HepG2 (cell line): ENCODE results near the gene ID3. TPM values are rescaled to one million over a fixed set of nuclear protein-coding genes. Genes with fewer than 3 reads are reported as not detected.

Experiments used
- ATAD3A ChIP-seq: sonication (generic); formaldehyde crosslinking; IDR thresholded peaks from 2 replicates; pipeline ENCODE4 v1.4.0; 2020; ENCODE audit warnings: missing genetic modification reagents
- EP300 ChIP-seq, 3 experiments: sonication (generic) in 1 of 3; formaldehyde crosslinking in 1 of 3; IDR thresholded peaks; 2 replicates each; pipeline versions ENCODE4 v1.5.1 to v1.6.1; 2011 to 2020; ENCODE audit warnings: low read depth in 2 of 3, low read length in 2 of 3, borderline replicate concordance in 1 of 3, improper control_type of control experiment in 1 of 3, mild to moderate bottlenecking in 1 of 3, missing genetic modification reagents in 1 of 3, moderate library complexity in 1 of 3
- EZH2 ChIP-seq: conservative IDR thresholded peaks from 2 replicates; pipeline ENCODE4 v1.6.1; 2012; ENCODE audit warnings: mild to moderate bottlenecking, low read depth, low read length, moderate library complexity
- GLMP ChIP-seq: sonication (generic); formaldehyde crosslinking; IDR thresholded peaks from 2 replicates; pipeline ENCODE4 v1.9.0; 2021; ENCODE audit warnings: missing genetic modification reagents, mild to moderate bottlenecking, borderline replicate concordance
- MED1 ChIP-seq: sonication (generic); formaldehyde crosslinking; IDR thresholded peaks from 2 replicates; pipeline ENCODE4 v1.4.0; 2020; ENCODE audit warnings: missing genetic modification reagents
- MIXL1 ChIP-seq: IDR thresholded peaks from 2 replicates; pipeline ENCODE4 v1.6.1; 2016
- PRPF4 ChIP-seq: fragments of 200-400 bp; formaldehyde crosslinking; IDR thresholded peaks from 2 replicates; pipeline ENCODE4 v1.6.1; 2016; ENCODE audit warnings: low read length, low read depth; ENCODE audit not compliant: poor library complexity, severe bottlenecking
- SP2 ChIP-seq: sonication (generic); formaldehyde crosslinking; IDR thresholded peaks from 2 replicates; pipeline ENCODE4 v1.5.1; 2020; ENCODE audit warnings: mild to moderate bottlenecking, missing genetic modification reagents
- SP5 ChIP-seq: IDR thresholded peaks from 2 replicates; pipeline ENCODE4 v1.6.1; 2016; ENCODE audit warnings: low read depth, borderline replicate concordance
- SPEN ChIP-seq: sonication (generic); formaldehyde crosslinking; IDR thresholded peaks from 2 replicates; pipeline ENCODE4 v1.5.1; 2020; ENCODE audit warnings: low read depth, mild to moderate bottlenecking, missing genetic modification reagents
- SRSF1 ChIP-seq: fragments of 200-400 bp; formaldehyde crosslinking; optimal IDR thresholded peaks from 2 replicates; pipeline ENCODE3; 2017; ENCODE audit warnings: mild to moderate bottlenecking, low read depth, low read length, moderate library complexity
- ZNF337 ChIP-seq: sonication (generic); formaldehyde crosslinking; IDR thresholded peaks from 2 replicates; pipeline ENCODE4 v1.5.1; 2020; ENCODE audit warnings: missing genetic modification reagents, low read depth, mild to moderate bottlenecking, borderline replicate concordance
- ZNF382 ChIP-seq: sonication (generic); formaldehyde crosslinking; IDR thresholded peaks from 2 replicates; pipeline ENCODE4 v1.5.0; 2020; ENCODE audit warnings: missing genetic modification reagents, mild to moderate bottlenecking, borderline replicate concordance
- ZNF530 ChIP-seq: sonication (generic); formaldehyde crosslinking; IDR thresholded peaks from 2 replicates; pipeline ENCODE4 v1.5.0; 2020; ENCODE audit warnings: low read depth, mild to moderate bottlenecking, missing genetic modification reagents
- polyA plus RNA-seq, 8 experiments: library from polyadenylated mRNA; depleted of rRNA in 3 of 8; stranded (reverse) in 7 of 8; unstranded in 1 of 8; fragments of >200 nt; fragmentation: Illumina TruSeq in 4 of 8; extraction: Trizol in 4 of 8; gene quantifications; 2 replicates each; pipeline versions ENCODE4 v1.2.1 to v1.2.3, GENCODE V29; 2011 to 2016; ENCODE audit warnings: low read depth in 4 of 8, missing spikeins in 1 of 8, mixed read lengths in 1 of 8; ENCODE audit not compliant: insufficient read depth in 1 of 8
- total RNA-seq, 5 experiments: library from RNA; depleted of rRNA; stranded (reverse); fragments of >200 nt; fragmentation: Illumina TruSeq; extraction: Trizol; gene quantifications; 2 replicates each; pipeline ENCODE4 v1.2.3, GENCODE V29; 2016; ENCODE audit warnings: low read depth in 1 of 5
- TF ChIP-seq, protein P1 (sequence below): sonication (generic); formaldehyde crosslinking; IDR thresholded peaks from 2 replicates; pipeline ENCODE4 v1.4.0; 2020; ENCODE audit warnings: missing genetic modification reagents
- TF ChIP-seq, protein P2 (sequence below): sonication (generic); formaldehyde crosslinking; IDR thresholded peaks from 2 replicates; pipeline ENCODE4 v1.5.1; 2020; ENCODE audit warnings: missing genetic modification reagents, mild to moderate bottlenecking, borderline replicate concordance
- TF ChIP-seq, protein P3 (sequence below): sonication (generic); formaldehyde crosslinking; IDR thresholded peaks from 2 replicates; pipeline ENCODE4 v1.4.0; 2020; ENCODE audit warnings: missing genetic modification reagents, borderline replicate concordance
- TF ChIP-seq, protein P4 (sequence below): sonication (generic); formaldehyde crosslinking; IDR thresholded peaks from 2 replicates; pipeline ENCODE4 v1.4.0; 2020; ENCODE audit warnings: missing genetic modification reagents, mild to moderate bottlenecking, borderline replicate concordance

The ID3 gene
- total and polyA plus RNA-seq, 2 of the 13 experiments (the other 11 are each of a cell fraction or from before 2014, with no cell fraction given), result 64.8 to 115 TPM

GRCh38 chr1:23558140-23558871 is 995 bp downstream of the ID3 start (continued):
- peak; percentile 66 to 82; a peak in 3 of 4 replicates for TF ChIP-seq EP300 (IDR thresholded peaks at IDR 0.05; ENCODE audit: low read depth in 2 of 2, low read length in 2 of 2)
- TF ChIP-seq EP300 (CRISPR knock-in tag; IDR thresholded peaks at IDR 0.05; ENCODE audit: borderline replicate concordance), result peak; percentile 85
- TF ChIP-seq GLMP (CRISPR knock-in tag), result no peak
- TF ChIP-seq MED1, result peak; percentile 86
- TF ChIP-seq EZH2, result no peak
- TF ChIP-seq ZNF337 (CRISPR knock-in tag), result peak; percentile 85; the same call in 1 of the 2 replicates
- TF ChIP-seq, protein P1, sequence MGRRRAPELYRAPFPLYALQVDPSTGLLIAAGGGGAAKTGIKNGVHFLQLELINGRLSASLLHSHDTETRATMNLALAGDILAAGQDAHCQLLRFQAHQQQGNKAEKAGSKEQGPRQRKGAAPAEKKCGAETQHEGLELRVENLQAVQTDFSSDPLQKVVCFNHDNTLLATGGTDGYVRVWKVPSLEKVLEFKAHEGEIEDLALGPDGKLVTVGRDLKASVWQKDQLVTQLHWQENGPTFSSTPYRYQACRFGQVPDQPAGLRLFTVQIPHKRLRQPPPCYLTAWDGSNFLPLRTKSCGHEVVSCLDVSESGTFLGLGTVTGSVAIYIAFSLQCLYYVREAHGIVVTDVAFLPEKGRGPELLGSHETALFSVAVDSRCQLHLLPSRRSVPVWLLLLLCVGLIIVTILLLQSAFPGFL, result no peak
- TF ChIP-seq PRPF4, result no peak
- peak; percentile 48 for TF ChIP-seq SPEN (CRISPR knock-in tag)
- TF ChIP-seq ATAD3A (CRISPR knock-in tag), result no peak
- TF ChIP-seq, protein P2, sequence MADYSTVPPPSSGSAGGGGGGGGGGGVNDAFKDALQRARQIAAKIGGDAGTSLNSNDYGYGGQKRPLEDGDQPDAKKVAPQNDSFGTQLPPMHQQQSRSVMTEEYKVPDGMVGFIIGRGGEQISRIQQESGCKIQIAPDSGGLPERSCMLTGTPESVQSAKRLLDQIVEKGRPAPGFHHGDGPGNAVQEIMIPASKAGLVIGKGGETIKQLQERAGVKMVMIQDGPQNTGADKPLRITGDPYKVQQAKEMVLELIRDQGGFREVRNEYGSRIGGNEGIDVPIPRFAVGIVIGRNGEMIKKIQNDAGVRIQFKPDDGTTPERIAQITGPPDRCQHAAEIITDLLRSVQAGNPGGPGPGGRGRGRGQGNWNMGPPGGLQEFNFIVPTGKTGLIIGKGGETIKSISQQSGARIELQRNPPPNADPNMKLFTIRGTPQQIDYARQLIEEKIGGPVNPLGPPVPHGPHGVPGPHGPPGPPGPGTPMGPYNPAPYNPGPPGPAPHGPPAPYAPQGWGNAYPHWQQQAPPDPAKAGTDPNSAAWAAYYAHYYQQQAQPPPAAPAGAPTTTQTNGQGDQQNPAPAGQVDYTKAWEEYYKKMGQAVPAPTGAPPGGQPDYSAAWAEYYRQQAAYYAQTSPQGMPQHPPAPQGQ, result no peak
- TF ChIP-seq, protein P3, sequence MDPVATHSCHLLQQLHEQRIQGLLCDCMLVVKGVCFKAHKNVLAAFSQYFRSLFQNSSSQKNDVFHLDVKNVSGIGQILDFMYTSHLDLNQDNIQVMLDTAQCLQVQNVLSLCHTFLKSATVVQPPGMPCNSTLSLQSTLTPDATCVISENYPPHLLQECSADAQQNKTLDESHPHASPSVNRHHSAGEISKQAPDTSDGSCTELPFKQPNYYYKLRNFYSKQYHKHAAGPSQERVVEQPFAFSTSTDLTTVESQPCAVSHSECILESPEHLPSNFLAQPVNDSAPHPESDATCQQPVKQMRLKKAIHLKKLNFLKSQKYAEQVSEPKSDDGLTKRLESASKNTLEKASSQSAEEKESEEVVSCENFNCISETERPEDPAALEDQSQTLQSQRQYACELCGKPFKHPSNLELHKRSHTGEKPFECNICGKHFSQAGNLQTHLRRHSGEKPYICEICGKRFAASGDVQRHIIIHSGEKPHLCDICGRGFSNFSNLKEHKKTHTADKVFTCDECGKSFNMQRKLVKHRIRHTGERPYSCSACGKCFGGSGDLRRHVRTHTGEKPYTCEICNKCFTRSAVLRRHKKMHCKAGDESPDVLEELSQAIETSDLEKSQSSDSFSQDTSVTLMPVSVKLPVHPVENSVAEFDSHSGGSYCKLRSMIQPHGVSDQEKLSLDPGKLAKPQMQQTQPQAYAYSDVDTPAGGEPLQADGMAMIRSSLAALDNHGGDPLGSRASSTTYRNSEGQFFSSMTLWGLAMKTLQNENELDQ (CRISPR knock-in tag), result no peak
- TF ChIP-seq SP2 (CRISPR knock-in tag), result no peak
- TF ChIP-seq, protein P4, sequence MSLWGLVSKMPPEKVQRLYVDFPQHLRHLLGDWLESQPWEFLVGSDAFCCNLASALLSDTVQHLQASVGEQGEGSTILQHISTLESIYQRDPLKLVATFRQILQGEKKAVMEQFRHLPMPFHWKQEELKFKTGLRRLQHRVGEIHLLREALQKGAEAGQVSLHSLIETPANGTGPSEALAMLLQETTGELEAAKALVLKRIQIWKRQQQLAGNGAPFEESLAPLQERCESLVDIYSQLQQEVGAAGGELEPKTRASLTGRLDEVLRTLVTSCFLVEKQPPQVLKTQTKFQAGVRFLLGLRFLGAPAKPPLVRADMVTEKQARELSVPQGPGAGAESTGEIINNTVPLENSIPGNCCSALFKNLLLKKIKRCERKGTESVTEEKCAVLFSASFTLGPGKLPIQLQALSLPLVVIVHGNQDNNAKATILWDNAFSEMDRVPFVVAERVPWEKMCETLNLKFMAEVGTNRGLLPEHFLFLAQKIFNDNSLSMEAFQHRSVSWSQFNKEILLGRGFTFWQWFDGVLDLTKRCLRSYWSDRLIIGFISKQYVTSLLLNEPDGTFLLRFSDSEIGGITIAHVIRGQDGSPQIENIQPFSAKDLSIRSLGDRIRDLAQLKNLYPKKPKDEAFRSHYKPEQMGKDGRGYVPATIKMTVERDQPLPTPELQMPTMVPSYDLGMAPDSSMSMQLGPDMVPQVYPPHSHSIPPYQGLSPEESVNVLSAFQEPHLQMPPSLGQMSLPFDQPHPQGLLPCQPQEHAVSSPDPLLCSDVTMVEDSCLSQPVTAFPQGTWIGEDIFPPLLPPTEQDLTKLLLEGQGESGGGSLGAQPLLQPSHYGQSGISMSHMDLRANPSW, result 0 out of 2 replicates have a peak, but pooled peaks have one; percentile 61
- no peak; the same call in 1 of the 2 replicates for TF ChIP-seq SP5
- TF ChIP-seq ZNF382 (CRISPR knock-in tag), result no peak
- peak; percentile 26 for TF ChIP-seq SRSF1
- TF ChIP-seq ZNF530, result no peak
- 0 out of 2 replicates have a peak, but pooled peaks have one; percentile 9 for TF ChIP-seq MIXL1 (CRISPR knock-in tag)
